Spleen (tissue), 7 donors: ENCODE data around the gene CYTH2.

Source experiments
- CTCF ChIP-seq, 11 experiments: fragments of 200-600 bp in 7 of 11; fragments of 450-650 bp in 4 of 11; sonication (generic) in 4 of 11; IDR thresholded peaks in 8 of 11; conservative IDR thresholded peaks in 3 of 11; 1 replicate in 7 of 11; 2 replicates in 4 of 11; pipeline versions ENCODE4 v1.4.0 to v1.8.0; 2016 to 2021; ENCODE audit warnings: antibody characterized with exemption in 11 of 11, inconsistent platforms in 4 of 11, mild to moderate bottlenecking in 1 of 11
- POLR2A ChIP-seq, 3 donors: fragments of 450-650 bp; IDR thresholded peaks; one replicate each; pipeline ENCODE4 v1.5.1; 2017; ENCODE audit warnings: antibody characterized with exemption in 3 of 3, mild to moderate bottlenecking in 1 of 3
- donor health status: DM: no; HTN: no; CAD: no; lungs with moderate emphysema.
- donor health status: DM: no; HTN: no; CAD: no.
- donor health status: DM: no; HTN: no; CAD: no.

- TF ChIP-seq CTCF (IDR thresholded peaks at IDR 0.05 in 8 of 11, conservative IDR thresholded peaks at IDR 0.05 in 3 of 11) (no peak), POLR2A (IDR thresholded peaks at IDR 0.05) (no peak)
These were observed 8.0 kb downstream of the CYTH2 start for GRCh38 chr19:48477067-48477685.
